ENCODE data around the gene BPIFB4.
"Not testable (repeated sequence)": the region's sequence is repeated elsewhere in the genome, so short reads cannot be mapped to it uniquely, and the experiment has no call there.

Gene BPIFB4

DNA sequence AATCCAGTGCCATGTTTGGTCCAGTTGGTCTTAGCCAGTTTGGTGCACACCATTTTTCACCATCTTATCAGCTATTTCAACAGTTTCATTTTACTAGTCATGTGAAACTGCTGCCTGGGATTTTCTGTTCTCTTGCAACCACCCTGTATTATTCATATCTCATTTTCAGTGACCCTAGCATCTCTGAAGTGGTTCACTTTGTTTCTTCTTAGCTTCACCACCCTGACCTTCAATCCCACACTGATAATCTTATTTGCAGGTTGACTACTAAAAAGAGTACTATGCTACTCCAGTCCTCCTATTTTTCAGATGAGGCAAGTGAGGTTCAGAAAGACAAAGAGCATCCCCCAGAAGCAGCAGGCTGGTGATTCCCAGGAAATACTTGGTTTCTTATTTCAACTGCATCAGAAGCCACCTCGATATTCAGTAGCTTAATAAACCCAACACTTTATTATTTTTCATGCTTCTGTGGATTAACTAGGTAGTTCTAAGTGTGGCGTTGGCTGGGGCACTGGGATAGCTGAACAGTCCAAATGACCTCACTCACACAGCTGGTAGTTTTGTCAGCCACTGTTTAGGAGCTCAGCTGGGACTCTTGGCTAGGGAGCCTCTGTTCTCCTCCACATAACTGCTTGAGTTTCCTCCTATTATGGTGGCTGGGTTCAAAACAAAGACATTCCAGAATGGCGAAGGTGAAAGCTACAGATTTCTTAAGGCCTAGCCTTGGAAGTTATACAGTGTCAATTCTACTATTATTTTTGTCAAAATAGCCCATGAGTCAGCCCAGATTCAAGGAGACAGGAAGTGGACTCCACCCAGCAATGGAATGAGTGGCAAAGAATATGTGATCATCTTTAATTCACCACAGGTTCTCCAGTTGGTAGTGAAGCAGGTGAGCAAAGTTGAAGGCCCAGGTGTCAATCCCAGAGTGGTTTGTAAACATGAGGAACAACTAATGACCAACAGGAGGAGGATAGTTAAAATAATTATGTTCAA lies 40.6 kb downstream of the BPIFB4 start:
- no peak overlapping the region for H3K27ac Mint-ChIP-seq (ENCODE audit: low read depth)
- no peak for DNase-seq (ENCODE audit: low spot score in 2 of 2)
- H3K9me3 Mint-ChIP-seq: no peaks in the 10 kb centered on the region
- H3K27me3 Mint-ChIP-seq: peaks cover 32% of the 10 kb centered on the region
- no peak overlapping the region for H3K4me3 Mint-ChIP-seq
- ATAC-seq (replicated peaks; ENCODE audit: extremely low read depth, poor library complexity, severe bottlenecking): no peak
- H3K36me3 Mint-ChIP-seq (ENCODE audit: insufficient read depth): peaks cover under 1% of the 10 kb centered on the region
- no peaks in the 10 kb centered on the region for H3K4me1 Mint-ChIP-seq

- H3K9me3 Mint-ChIP-seq: no peaks in the 10 kb centered on the region
- no peak overlapping the region for H3K4me3 Mint-ChIP-seq
- H3K36me3 Mint-ChIP-seq (ENCODE audit: insufficient read depth): no peaks in the 10 kb centered on the region
- ATAC-seq (replicated peaks; ENCODE audit: extremely low read depth, poor library complexity, severe bottlenecking): no peak
- H3K27me3 Mint-ChIP-seq: peaks cover 41% of the 10 kb centered on the region
- H3K27ac Mint-ChIP-seq (ENCODE audit: low read depth): no peak overlapping the region
- no peak for DNase-seq (ENCODE audit: low spot score in 2 of 2)
- H3K4me1 Mint-ChIP-seq: no peaks in the 10 kb centered on the region
These were observed 41.5 kb downstream of the BPIFB4 start for GRCh38 chr20:33120934-33121333.

- ATAC-seq (replicated peaks; ENCODE audit: extremely low read depth, poor library complexity, severe bottlenecking); H3K27ac Mint-ChIP-seq (ENCODE audit: low read depth); DNase-seq (ENCODE audit: low spot score in 2 of 2); H3K4me1 Mint-ChIP-seq; H3K36me3 Mint-ChIP-seq (ENCODE audit: insufficient read depth); H3K9me3 Mint-ChIP-seq; H3K4me3 Mint-ChIP-seq: not testable (repeated sequence)
- peaks cover 43% of the 10 kb centered on the region for H3K27me3 Mint-ChIP-seq
These were observed 42.9 kb downstream of the BPIFB4 start for GRCh38 chr20:33122297-33122696.

DNA sequence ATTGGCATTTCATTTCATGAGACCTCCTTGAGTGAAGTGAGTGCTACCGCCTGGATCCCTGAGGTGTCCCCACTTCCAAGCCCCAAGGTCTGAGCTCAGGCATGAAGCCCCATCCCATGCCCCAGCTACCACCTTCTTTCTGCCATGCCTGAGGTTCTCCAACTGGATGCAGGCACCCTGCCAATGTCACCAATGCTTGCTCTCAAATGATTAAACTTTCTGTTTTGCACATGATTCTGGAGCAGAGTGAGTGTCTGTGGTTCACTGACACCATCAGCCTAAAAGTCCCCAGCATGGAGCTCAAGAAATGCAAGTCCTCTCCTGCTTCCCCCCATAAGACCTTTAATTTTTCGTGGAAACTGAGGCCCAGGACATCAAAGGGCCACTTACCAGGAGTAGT lies 44.8 kb downstream of the BPIFB4 start:
- no peak overlapping the region for H3K27ac Mint-ChIP-seq (ENCODE audit: low read depth)
- H3K9me3 Mint-ChIP-seq: no peaks in the 10 kb centered on the region
- DNase-seq (ENCODE audit: low spot score in 2 of 2): no peak
- peaks cover 42% of the 10 kb centered on the region for H3K27me3 Mint-ChIP-seq
- H3K36me3 Mint-ChIP-seq (ENCODE audit: insufficient read depth): no peaks in the 10 kb centered on the region
- no peaks in the 10 kb centered on the region for H3K4me1 Mint-ChIP-seq
- no peak overlapping the region for H3K4me3 Mint-ChIP-seq
- no peak for ATAC-seq (replicated peaks; ENCODE audit: extremely low read depth, poor library complexity, severe bottlenecking)

DNA sequence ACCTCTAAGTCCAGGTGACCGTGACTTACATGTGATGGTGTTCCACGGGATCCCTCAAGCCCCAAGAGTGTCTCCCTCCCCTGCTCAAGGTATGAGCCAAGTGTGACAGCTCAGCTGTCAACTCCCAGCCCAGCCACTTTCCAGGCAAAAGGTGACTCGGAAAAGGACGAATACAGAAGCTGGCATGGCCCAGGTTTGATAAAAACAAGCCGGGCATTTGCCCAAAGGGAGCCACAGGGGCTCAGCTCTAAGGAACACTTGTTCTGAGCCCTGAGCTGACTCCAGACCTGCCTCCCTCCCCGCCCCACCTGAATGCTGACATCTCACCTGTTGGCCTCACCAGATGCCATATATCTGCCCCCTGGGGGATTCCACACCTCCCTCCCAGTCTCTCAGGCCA lies 45.6 kb downstream of the BPIFB4 start:
- H3K36me3 Mint-ChIP-seq (ENCODE audit: insufficient read depth): no peaks in the 10 kb centered on the region
- H3K27ac Mint-ChIP-seq (ENCODE audit: low read depth): no peak overlapping the region
- no peaks in the 10 kb centered on the region for H3K9me3 Mint-ChIP-seq
- ATAC-seq (replicated peaks; ENCODE audit: extremely low read depth, poor library complexity, severe bottlenecking): no peak
- H3K4me1 Mint-ChIP-seq: no peaks in the 10 kb centered on the region
- H3K4me3 Mint-ChIP-seq: no peak overlapping the region
- peaks cover 49% of the 10 kb centered on the region for H3K27me3 Mint-ChIP-seq
- no peak for DNase-seq (ENCODE audit: low spot score in 2 of 2)

DNA sequence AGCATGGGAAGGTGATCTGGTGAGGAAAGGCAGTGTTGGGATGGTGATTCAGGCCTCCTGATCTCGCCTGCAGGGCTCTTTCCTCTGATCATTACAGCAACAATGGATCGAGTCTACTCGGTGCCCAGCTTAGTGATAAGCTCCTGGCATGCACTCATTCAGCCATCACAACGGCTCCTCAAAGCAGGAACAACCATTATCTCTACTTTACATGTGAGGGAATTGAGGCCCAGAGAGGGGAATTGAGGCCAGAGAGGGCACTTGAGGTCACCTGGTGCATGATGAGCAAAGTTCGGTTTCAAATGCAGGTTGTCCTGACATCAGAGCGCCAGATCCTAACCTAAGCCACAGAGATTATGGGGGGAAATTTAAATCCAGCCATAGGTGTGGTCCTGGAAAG lies 46.5 kb downstream of the BPIFB4 start:
- Mint-ChIP-seq H3K9me3 (no peaks in the 10 kb centered on the region), H3K36me3 (ENCODE audit: insufficient read depth) (no peaks in the 10 kb centered on the region), H3K4me3 (no peak overlapping the region), H3K27me3 (peaks cover 50% of the 10 kb centered on the region), H3K4me1 (no peaks in the 10 kb centered on the region), H3K27ac (ENCODE audit: low read depth) (no peak overlapping the region)
- no peak for ATAC-seq (replicated peaks; ENCODE audit: extremely low read depth, poor library complexity, severe bottlenecking)
- no peak for DNase-seq (ENCODE audit: low spot score in 2 of 2)

DNA sequence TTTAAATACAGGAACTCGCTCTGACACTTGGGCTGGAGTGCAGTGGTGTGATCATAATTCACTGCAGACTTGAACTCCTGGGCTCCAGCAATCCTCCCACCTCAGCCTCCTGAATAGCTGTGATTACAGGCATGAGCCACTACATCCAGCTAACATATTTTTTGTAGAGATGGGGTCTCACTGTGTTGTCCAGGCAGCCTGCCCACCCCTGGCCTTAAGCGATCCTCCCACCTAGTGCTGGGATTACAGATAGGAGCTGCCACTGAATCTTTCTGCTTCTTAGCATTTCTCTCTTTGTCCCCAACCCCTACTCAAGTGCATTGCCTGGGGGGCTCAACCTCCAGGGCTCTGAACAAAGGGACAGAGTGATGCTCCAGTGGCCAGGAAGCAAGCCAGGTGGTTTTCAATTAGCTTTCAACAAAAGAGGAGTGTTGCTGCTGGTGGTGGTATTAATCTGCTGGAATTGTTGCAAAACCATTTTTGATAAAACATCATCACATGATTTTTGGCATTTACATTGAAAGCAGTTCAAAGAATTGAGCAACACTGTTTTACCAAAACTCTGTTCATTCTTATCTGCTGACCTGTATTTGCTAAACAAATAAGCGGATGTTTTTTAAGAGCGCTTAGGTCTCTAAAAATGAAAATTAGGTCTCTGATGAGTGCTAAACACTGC lies 48.1 kb downstream of the BPIFB4 start:
- H3K36me3 Mint-ChIP-seq (ENCODE audit: insufficient read depth): no peaks in the 10 kb centered on the region
- H3K27me3 Mint-ChIP-seq: peaks cover 50% of the 10 kb centered on the region
- no peak for DNase-seq (ENCODE audit: low spot score in 2 of 2)
- H3K4me1 Mint-ChIP-seq: no peaks in the 10 kb centered on the region
- H3K4me3 Mint-ChIP-seq: no peak overlapping the region
- ATAC-seq (replicated peaks; ENCODE audit: extremely low read depth, poor library complexity, severe bottlenecking): no peak
- no peak overlapping the region for H3K27ac Mint-ChIP-seq (ENCODE audit: low read depth)
- H3K9me3 Mint-ChIP-seq: no peaks in the 10 kb centered on the region

DNA sequence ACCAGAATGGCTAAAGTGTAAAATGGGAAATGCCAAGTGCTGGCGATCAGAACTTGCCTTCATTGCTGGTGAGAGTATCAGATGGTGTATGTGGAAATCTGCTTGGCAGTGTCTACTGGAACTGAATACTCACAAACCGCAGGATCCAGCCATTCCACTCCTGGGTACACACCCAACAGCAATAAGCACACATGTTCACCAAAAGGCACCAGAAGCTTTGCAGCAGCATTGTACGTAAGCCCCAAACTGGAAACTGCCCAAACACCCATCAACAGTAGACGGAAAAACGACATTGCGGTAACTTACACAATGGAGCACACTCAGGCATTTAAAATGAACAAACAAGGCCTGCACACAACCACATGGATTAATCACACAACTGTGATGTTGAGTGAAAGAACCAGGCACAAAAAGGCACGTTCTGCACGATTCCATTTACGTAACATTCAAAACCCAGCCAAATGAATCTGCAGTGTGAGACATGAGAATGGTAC lies 51.2 kb downstream of the BPIFB4 start:
- no peak overlapping the region for H3K27ac Mint-ChIP-seq (ENCODE audit: low read depth)
- DNase-seq (ENCODE audit: low spot score in 2 of 2) (no peak), ATAC-seq (replicated peaks; ENCODE audit: extremely low read depth, poor library complexity, severe bottlenecking) (no peak)
- peaks cover 27% of the 10 kb centered on the region for H3K27me3 Mint-ChIP-seq
- no peaks in the 10 kb centered on the region for H3K9me3 Mint-ChIP-seq
- H3K4me1 Mint-ChIP-seq: no peaks in the 10 kb centered on the region
- no peaks in the 10 kb centered on the region for H3K36me3 Mint-ChIP-seq (ENCODE audit: insufficient read depth)
- H3K4me3 Mint-ChIP-seq: no peak overlapping the region

DNA sequence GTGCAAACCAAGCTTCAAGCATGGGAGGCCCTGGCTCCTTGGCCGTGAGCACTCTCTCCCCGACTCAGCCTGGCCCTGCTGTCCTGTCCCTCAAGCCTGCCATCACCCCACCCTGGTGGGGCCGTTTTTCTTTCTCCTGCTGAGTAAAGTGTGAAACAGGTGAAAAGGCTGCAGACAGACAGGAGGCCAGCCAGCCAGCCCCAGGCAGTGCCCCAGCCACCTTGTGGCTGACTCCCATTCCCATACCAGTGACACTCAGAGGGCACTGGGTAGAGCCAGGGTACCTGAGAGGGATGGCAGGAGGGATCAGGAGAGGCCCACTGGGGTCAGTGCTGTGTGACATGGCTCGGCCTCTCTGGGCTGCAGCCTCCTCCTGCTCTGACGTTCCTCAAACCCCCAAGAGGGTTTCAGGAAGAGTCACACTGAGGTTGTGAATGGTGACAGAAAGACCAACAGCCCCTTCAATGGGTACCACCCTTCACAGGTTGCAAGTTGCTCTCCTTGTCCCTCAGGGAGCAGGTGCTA lies 52.6 kb downstream of the BPIFB4 start:
- H3K4me1 Mint-ChIP-seq: no peaks in the 10 kb centered on the region
- no peak overlapping the region for H3K4me3 Mint-ChIP-seq
- no peak for DNase-seq (ENCODE audit: low spot score in 2 of 2)
- peaks cover 25% of the 10 kb centered on the region for H3K27me3 Mint-ChIP-seq
- no peak for ATAC-seq (replicated peaks; ENCODE audit: extremely low read depth, poor library complexity, severe bottlenecking)
- no peaks in the 10 kb centered on the region for H3K36me3 Mint-ChIP-seq (ENCODE audit: insufficient read depth)
- no peaks in the 10 kb centered on the region for H3K9me3 Mint-ChIP-seq
- no peak overlapping the region for H3K27ac Mint-ChIP-seq (ENCODE audit: low read depth)

DNA sequence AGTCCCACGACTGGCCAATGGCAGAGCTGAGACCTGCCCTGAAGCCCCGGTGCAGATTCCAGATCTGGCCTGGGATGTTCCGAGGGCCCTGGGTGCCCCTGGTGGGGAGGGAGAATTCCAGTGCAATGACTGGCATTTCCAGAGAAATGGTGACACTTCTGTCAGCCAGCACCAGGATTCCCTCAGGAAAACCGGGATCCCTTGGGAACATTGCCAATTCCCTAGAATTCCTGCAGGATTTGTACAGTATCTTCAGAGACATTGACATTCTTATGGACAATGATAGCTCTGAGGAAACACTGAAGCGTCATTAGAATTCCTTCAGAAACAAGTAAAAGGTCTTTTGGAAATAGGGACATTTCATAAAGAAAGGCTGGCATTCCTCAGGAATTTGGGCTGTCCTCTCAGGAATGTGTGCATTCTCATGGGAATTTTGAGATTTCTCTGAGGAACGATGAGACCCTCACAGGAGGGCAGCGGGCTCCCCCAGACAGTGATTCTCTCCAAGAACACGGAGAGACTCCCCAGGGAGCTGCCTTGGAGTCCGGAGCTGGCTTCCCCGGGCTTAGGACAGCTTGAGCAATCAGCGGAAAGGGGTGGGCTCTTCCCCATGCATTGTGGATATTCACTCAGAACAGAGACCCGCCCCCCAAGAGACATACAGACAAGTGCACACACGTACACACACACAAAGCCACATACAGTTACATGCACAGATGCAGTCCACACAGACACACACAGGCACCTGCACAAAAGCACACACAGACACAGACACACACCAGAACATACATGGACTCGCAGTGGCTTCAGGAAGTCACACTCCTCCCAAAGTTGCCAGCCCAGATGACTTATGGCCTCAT lies 53.3 kb downstream of the BPIFB4 start:
- Mint-ChIP-seq H3K4me1 (no peaks in the 10 kb centered on the region), H3K36me3 (ENCODE audit: insufficient read depth) (no peaks in the 10 kb centered on the region), H3K27ac (ENCODE audit: low read depth) (no peak overlapping the region), H3K4me3 (no peak overlapping the region), H3K9me3 (no peaks in the 10 kb centered on the region), H3K27me3 (peaks cover 25% of the 10 kb centered on the region)
- DNase-seq (ENCODE audit: low spot score in 2 of 2) (no peak), ATAC-seq (replicated peaks; ENCODE audit: extremely low read depth, poor library complexity, severe bottlenecking) (no peak)

DNA sequence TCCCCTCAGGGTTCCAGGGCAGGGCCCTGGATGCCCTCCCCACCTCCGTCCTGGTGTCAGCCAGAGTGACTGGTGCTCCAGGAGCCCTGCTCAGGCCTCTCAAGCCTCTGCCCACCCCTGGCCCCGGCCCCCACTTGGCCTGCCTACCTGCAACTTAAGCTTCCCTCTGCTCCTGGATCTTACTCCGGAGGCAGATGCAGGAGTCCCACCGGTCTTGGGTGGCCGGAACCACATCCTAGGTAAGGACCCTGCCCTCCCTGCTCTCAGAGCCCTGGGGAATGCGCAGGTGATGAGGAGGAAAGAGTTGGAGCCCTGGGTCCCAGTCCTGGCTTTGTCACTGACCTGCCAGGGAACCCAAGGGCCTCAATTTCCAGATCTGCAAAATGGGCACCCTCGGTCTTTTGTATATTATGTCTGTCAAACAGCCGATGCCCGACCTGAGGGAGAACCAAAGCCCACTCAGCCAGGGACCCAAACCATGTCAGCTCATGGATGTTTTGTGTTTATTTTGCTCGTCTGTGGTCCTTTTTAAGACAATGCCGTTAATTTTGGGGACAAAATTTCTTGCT lies 54.0 kb downstream of the BPIFB4 start:
- no peaks in the 10 kb centered on the region for H3K36me3 Mint-ChIP-seq (ENCODE audit: insufficient read depth)
- no peaks in the 10 kb centered on the region for H3K9me3 Mint-ChIP-seq
- no peak for ATAC-seq (replicated peaks; ENCODE audit: extremely low read depth, poor library complexity, severe bottlenecking)
- H3K27me3 Mint-ChIP-seq: peaks cover 25% of the 10 kb centered on the region
- H3K4me3 Mint-ChIP-seq: no peak overlapping the region
- H3K4me1 Mint-ChIP-seq: no peaks in the 10 kb centered on the region
- no peak for DNase-seq (ENCODE audit: low spot score in 2 of 2)
- H3K27ac Mint-ChIP-seq (ENCODE audit: low read depth): no peak overlapping the region

GRCh38 chr20:33137195-33137594 lies 57.8 kb downstream of the BPIFB4 start:
- no peaks in the 10 kb centered on the region for H3K36me3 Mint-ChIP-seq (ENCODE audit: insufficient read depth)
- no peak overlapping the region for H3K27ac Mint-ChIP-seq (ENCODE audit: low read depth)
- H3K4me1 Mint-ChIP-seq: no peaks in the 10 kb centered on the region
- no peak overlapping the region for H3K4me3 Mint-ChIP-seq
- H3K27me3 Mint-ChIP-seq: peaks cover 14% of the 10 kb centered on the region
- no peak for DNase-seq (ENCODE audit: low spot score in 2 of 2)
- no peaks in the 10 kb centered on the region for H3K9me3 Mint-ChIP-seq
- no peak for ATAC-seq (replicated peaks; ENCODE audit: extremely low read depth, poor library complexity, severe bottlenecking)

Data from central memory CD8-positive, alpha-beta T cell (primary cell).